HCT116 (cell line): ENCODE results near the gene CELF1. TPM values are rescaled to one million over a fixed set of nuclear protein-coding genes. Genes with fewer than 3 reads are reported as not detected.

Experiments used
- ATAC-seq: fragments of 200-7000 bp; cut with Tn5 transposase; 2 replicates; pipeline ENCODE4 v1.9.1; 2020; ENCODE audit warnings: mild to moderate bottlenecking, moderate library complexity
- BruUV-seq: library from RNA; stranded (reverse); fragments of 400-500 nt; replicated peaks from 2 replicates; lab custom pipeline; 2021; lab: Mats Ljungman, UMichigan
- CTCF ChIA-PET: fragments of 300-600 bp; sonication (Branson Sonifier 250); formaldehyde crosslinking; loops from one replicate; lab custom pipeline; 2021; ENCODE audit warnings: antibody characterized with exemption; lab: Charles Lee
- POLR2A ChIA-PET: fragments of 300-600, 350-600 bp; sonication (Branson Sonifier 250); formaldehyde crosslinking; loops from one replicate; lab custom pipeline; 2021; ENCODE audit warnings: antibody characterized with exemption; lab: Charles Lee
- RAD21 ChIA-PET, 2 experiments: fragments of 300-600 bp; sonication (Branson Sonifier 250); formaldehyde crosslinking; loops; one replicate each; lab custom pipeline; 2023; ENCODE audit warnings: low total read pairs in 2 of 2; ENCODE audit not compliant: uncharacterized antibody in 2 of 2, unreplicated experiment in 2 of 2, low non-redundant PET in 1 of 2; lab: Charles Lee
- DNase-seq: peaks from one replicate; pipeline ENCODE4 v3.0.0-alpha.2; 2010; ENCODE audit warnings: low read depth, low spot score
- H2AFZ ChIP-seq: fragments of 200-600 bp; shearing (Covaris generic), sonication (generic); 2 replicates; pipeline ENCODE4 v1.6.1; 2017; ENCODE audit warnings: low read depth, mixed run types, mixed read lengths, antibody characterized with exemption, low read length; ENCODE audit not compliant: poor library complexity, severe bottlenecking
- H3K27ac ChIP-seq: 2 replicates; pipeline ENCODE4 v1.5.1; 2012; ENCODE audit warnings: low read depth, low read length
- H3K27me3 ChIP-seq: fragments of 200-600 bp; sonication (generic); 2 replicates; pipeline ENCODE4 v1.6.1; 2016; ENCODE audit warnings: mixed run types, low read length, mixed read lengths; ENCODE audit not compliant: insufficient read depth
- H3K36me3 ChIP-seq, 2 experiments: fragments of 200-500 bp in 1 of 2; fragments of 200-600 bp in 1 of 2; sonication (Bioruptor generic) in 1 of 2; sonication (generic) in 1 of 2; 2 replicates each; pipeline versions ENCODE4 v1.5.1 to v1.6.1; 2014 to 2016; ENCODE audit warnings: low read length in 2 of 2, inconsistent platforms in 1 of 2, mixed read lengths in 1 of 2, mixed run types in 1 of 2; ENCODE audit not compliant: insufficient read depth in 2 of 2, control insufficient read depth in 1 of 2
- H3K4me1 ChIP-seq, 2 experiments: fragments of 200-600 bp in 1 of 2; sonication (generic) in 1 of 2; 2 replicates each; pipeline versions ENCODE4 v1.5.1 to v1.6.1; 2012 to 2017; ENCODE audit warnings: low read length in 2 of 2, inconsistent platforms in 1 of 2, mild to moderate bottlenecking in 1 of 2, mixed read lengths in 1 of 2, mixed run types in 1 of 2, moderate library complexity in 1 of 2; ENCODE audit not compliant: insufficient read depth in 2 of 2, control insufficient read depth in 1 of 2
- H3K4me2 ChIP-seq: fragments of 200-600 bp; sonication (generic); 2 replicates; pipeline ENCODE4 v1.6.1; 2017; ENCODE audit warnings: mixed run types, low read length, mixed read lengths
- H3K4me3 ChIP-seq, 2 experiments: fragments of 200-600 bp in 1 of 2; sonication (generic) in 1 of 2; replicated peaks in 1 of 2; 2 replicates each; pipeline ENCODE4 v1.5.1; 2011 to 2016; ENCODE audit warnings: low read length in 2 of 2, control low read depth in 1 of 2, low read depth in 1 of 2, mild to moderate bottlenecking in 1 of 2, mixed read lengths in 1 of 2, mixed run types in 1 of 2
- H3K79me2 ChIP-seq: fragments of 200-600 bp; sonication (generic); 2 replicates; pipeline ENCODE4 v1.6.1; 2017; ENCODE audit warnings: mild to moderate bottlenecking, mixed run types, low read length, moderate library complexity, mixed read lengths; ENCODE audit not compliant: insufficient read depth
- H3K9ac ChIP-seq: fragments of 200-600 bp; sonication (generic); 2 replicates; pipeline ENCODE4 v1.6.1; 2016; ENCODE audit warnings: low read length, mixed read lengths
- H3K9me2 ChIP-seq: fragments of 200-600 bp; sonication (generic), shearing (Covaris generic); 2 replicates; pipeline ENCODE4 v1.6.1; 2017; ENCODE audit warnings: mixed run types, mild to moderate bottlenecking, moderate library complexity; ENCODE audit not compliant: insufficient read depth
- H3K9me3 ChIP-seq, 2 experiments: fragments of 200-500 bp in 1 of 2; fragments of 200-600 bp in 1 of 2; sonication (Bioruptor generic) in 1 of 2; sonication (generic) in 1 of 2; 2 replicates each; pipeline ENCODE4 v1.6.1; 2014 to 2017; ENCODE audit warnings: low read length in 2 of 2, mixed read lengths in 2 of 2, inconsistent platforms in 1 of 2, low read depth in 1 of 2, mild to moderate bottlenecking in 1 of 2, mixed run types in 1 of 2, moderate library complexity in 1 of 2; ENCODE audit not compliant: control insufficient read depth in 1 of 2, insufficient read depth in 1 of 2
- H4K20me1 ChIP-seq: fragments of 200-600 bp; sonication (generic), shearing (Covaris generic); 2 replicates; pipeline ENCODE4 v1.6.1; 2017; ENCODE audit warnings: mixed run types, mild to moderate bottlenecking, moderate library complexity; ENCODE audit not compliant: insufficient read depth
- CEBPB ChIP-seq: IDR thresholded peaks from 2 replicates; pipeline ENCODE4 v1.6.1; 2012; ENCODE audit warnings: low read depth
- EGR1 ChIP-seq: IDR thresholded peaks from 2 replicates; pipeline ENCODE4 v1.6.1; 2012; ENCODE audit warnings: low read depth
- ELF1 ChIP-seq: IDR thresholded peaks from 2 replicates; pipeline ENCODE4 v1.6.1; 2012; ENCODE audit warnings: low read depth, borderline replicate concordance
- EZH2 ChIP-seq: fragments of 200-600 bp; sonication (generic); IDR thresholded peaks from 2 replicates; pipeline ENCODE4 v1.6.1; 2017; ENCODE audit warnings: antibody characterized with exemption, mixed run types
- EZH2phosphoT487 ChIP-seq: fragments of 200-600 bp; IDR thresholded peaks from 2 replicates; pipeline ENCODE4 v1.6.1; 2018; ENCODE audit warnings: antibody characterized with exemption, borderline replicate concordance
- FOSL1 ChIP-seq: IDR thresholded peaks from 2 replicates; pipeline ENCODE4 v1.6.1; 2012; ENCODE audit warnings: low read depth
- JUND ChIP-seq: IDR thresholded peaks from 2 replicates; pipeline ENCODE4 v1.6.1; 2012
- POLR2A ChIP-seq: IDR thresholded peaks from 2 replicates; pipeline ENCODE4 v1.7.0; 2011; ENCODE audit warnings: borderline replicate concordance; ENCODE audit not compliant: insufficient read depth, insufficient read length; ENCODE audit errors: extremely low read depth
- POLR2AphosphoS5 ChIP-seq: IDR thresholded peaks from 2 replicates; pipeline ENCODE4 v1.6.1; 2011; ENCODE audit warnings: mild to moderate bottlenecking, low read depth, low read length, moderate library complexity
- RAD21 ChIP-seq: IDR thresholded peaks from 2 replicates; pipeline ENCODE4 v1.6.1; 2012; ENCODE audit warnings: low read depth, mild to moderate bottlenecking
- SIN3A ChIP-seq: IDR thresholded peaks from 2 replicates; pipeline ENCODE4 v1.6.1; 2012; ENCODE audit warnings: low read depth
- SP1 ChIP-seq: IDR thresholded peaks from 2 replicates; pipeline ENCODE4 v1.6.1; 2012; ENCODE audit warnings: low read depth
- SRF ChIP-seq: IDR thresholded peaks from 2 replicates; pipeline ENCODE4 v1.6.1; 2012; ENCODE audit warnings: low read depth
- YY1 ChIP-seq: IDR thresholded peaks from 2 replicates; pipeline ENCODE4 v1.6.1; 2011; ENCODE audit warnings: low read length, low read depth, moderate library complexity, mild to moderate bottlenecking; ENCODE audit not compliant: insufficient replicate concordance; ENCODE audit errors: extremely low read depth
- ZFX ChIP-seq: fragments of 450-650 bp; IDR thresholded peaks from 2 replicates; pipeline ENCODE4 v1.6.1; 2017
- intact Hi-C: fragments of 100-400 bp; cut with micrococcal nuclease; formaldehyde crosslinking; loops from 2 replicates; pipeline ENCODE4 v1.10.0; 2022
- total RNA-seq: library from RNA; stranded (reverse); gene quantifications from one replicate; pipeline ENCODE4 v1.2.1, GENCODE V29; 2021; ENCODE audit not compliant: unreplicated experiment
- TF ChIP-seq, protein P1 (sequence below): IDR thresholded peaks from 2 replicates; pipeline ENCODE4 v1.6.1; 2012
- TF ChIP-seq, protein P2 (sequence below): IDR thresholded peaks from 2 replicates; pipeline ENCODE4 v1.6.1; 2011; ENCODE audit warnings: mild to moderate bottlenecking, low read length, moderate library complexity; ENCODE audit not compliant: insufficient replicate concordance; ENCODE audit errors: extremely low read depth
- TF ChIP-seq, protein P3 (sequence below): IDR thresholded peaks from 2 replicates; pipeline ENCODE4 v1.6.1; 2012

The CELF1 gene
- total RNA-seq, 1 experiment from 2014 or later: 133 TPM

DNA sequence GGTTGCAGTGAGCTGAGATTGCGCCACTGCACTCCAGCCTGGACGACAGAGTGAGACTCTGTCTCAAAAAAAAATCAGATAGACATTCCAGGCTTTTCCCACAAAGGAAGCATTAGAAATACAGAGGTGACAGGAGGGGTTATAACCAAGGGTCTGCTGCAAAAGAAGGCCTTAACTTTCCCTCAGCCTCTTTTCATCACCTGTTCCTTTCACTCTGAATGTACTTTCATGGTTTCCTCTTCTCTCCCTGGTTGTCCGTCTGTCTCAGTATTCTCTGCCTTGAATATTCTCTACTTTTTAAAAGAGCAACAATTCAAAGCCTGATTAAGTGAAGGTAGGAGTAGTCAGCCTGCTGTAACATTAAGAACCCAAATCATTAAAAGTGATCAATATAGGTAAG, 50.2 kb downstream of the CELF1 start:
- no peaks in the 10 kb centered on the region for H3K9me2 ChIP-seq
- RAD21 ChIA-PET: no interaction called here
- no peak overlapping the region for H3K9ac ChIP-seq
- no peak for DNase-seq
- no peak for ATAC-seq
- CTCF ChIA-PET: no interaction called here
- TF ChIP-seq EZH2 (no peak), SP1 (no peak)
- H3K4me2 ChIP-seq: no peak overlapping the region
- BruUV-seq: no TSS peak
- H3K36me3 ChIP-seq: no peaks in the 10 kb centered on the region; a peak in 1 of 4 replicates
- intact Hi-C loops: no loop called here
- no peak overlapping the region for H3K27ac ChIP-seq
- POLR2A ChIA-PET: no interaction called here
- no peaks in the 10 kb centered on the region for H3K9me3 ChIP-seq
- H3K4me1 ChIP-seq: no peaks in the 10 kb centered on the region
- peaks cover 25% of the 10 kb centered on the region for H4K20me1 ChIP-seq
- H3K4me3 ChIP-seq: no peak overlapping the region
- no peak overlapping the region for H2AFZ ChIP-seq
- H3K79me2 ChIP-seq: peaks cover 99% of the 10 kb centered on the region
- no peaks in the 10 kb centered on the region for H3K27me3 ChIP-seq

DNA sequence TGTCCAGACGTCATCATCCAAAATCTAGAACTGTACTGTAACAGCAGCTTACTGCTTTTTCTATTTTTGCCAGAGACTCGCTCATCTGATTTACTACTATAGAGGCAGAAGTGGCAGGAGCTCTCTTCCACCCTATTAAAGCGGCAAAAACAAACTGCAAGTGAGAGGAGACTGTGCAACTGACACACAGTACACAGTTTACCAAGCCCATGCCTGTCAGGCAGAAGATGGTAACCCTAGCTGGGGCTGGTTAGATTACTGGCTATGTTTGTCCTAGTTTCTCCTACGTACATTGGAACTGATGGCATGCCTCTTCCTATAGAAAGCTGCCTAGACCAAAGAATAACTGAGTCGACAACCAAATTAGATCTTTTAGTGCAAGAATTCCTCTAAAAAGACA, 51.8 kb downstream of the CELF1 start:
- no peaks in the 10 kb centered on the region for H3K4me1 ChIP-seq
- peaks cover 23% of the 10 kb centered on the region; the same call in 1 of the 2 replicates for H4K20me1 ChIP-seq
- intact Hi-C loops: no loop called here
- no peaks in the 10 kb centered on the region for H3K9me3 ChIP-seq
- ATAC-seq (no peak), DNase-seq (no peak)
- RAD21 ChIA-PET: no interaction called here
- no peak overlapping the region for H2AFZ ChIP-seq
- no TSS peak for BruUV-seq
- H3K9ac ChIP-seq: no peak overlapping the region
- H3K79me2 ChIP-seq: peaks cover 99% of the 10 kb centered on the region
- POLR2A ChIA-PET: no interaction called here
- CTCF ChIA-PET: interaction anchor here (0.9 kb wide), 1 partner anchor 52 kb away, joined by 3 read pairs; the partner anchor contains the start of gene CELF1
- no peak overlapping the region for H3K4me3 ChIP-seq
- H3K9me2 ChIP-seq: no peaks in the 10 kb centered on the region
- H3K36me3 ChIP-seq: no peaks in the 10 kb centered on the region; a peak in 2 of 4 replicates
- no peak overlapping the region for H3K4me2 ChIP-seq
- H3K27ac ChIP-seq: no peak overlapping the region
- no peaks in the 10 kb centered on the region for H3K27me3 ChIP-seq
- no peak for TF ChIP-seq EZH2phosphoT487
- TF ChIP-seq, protein P1, sequence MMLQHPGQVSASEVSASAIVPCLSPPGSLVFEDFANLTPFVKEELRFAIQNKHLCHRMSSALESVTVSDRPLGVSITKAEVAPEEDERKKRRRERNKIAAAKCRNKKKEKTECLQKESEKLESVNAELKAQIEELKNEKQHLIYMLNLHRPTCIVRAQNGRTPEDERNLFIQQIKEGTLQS: no peak
- TF ChIP-seq POLR2A: no peak
- TF ChIP-seq RAD21: no peak
- TF ChIP-seq POLR2AphosphoS5: no peak
- no peak for TF ChIP-seq FOSL1
- TF ChIP-seq SP1: no peak
- no peak for TF ChIP-seq ZFX
- no peak for TF ChIP-seq CEBPB
- TF ChIP-seq EZH2: no peak
- TF ChIP-seq, protein P2, sequence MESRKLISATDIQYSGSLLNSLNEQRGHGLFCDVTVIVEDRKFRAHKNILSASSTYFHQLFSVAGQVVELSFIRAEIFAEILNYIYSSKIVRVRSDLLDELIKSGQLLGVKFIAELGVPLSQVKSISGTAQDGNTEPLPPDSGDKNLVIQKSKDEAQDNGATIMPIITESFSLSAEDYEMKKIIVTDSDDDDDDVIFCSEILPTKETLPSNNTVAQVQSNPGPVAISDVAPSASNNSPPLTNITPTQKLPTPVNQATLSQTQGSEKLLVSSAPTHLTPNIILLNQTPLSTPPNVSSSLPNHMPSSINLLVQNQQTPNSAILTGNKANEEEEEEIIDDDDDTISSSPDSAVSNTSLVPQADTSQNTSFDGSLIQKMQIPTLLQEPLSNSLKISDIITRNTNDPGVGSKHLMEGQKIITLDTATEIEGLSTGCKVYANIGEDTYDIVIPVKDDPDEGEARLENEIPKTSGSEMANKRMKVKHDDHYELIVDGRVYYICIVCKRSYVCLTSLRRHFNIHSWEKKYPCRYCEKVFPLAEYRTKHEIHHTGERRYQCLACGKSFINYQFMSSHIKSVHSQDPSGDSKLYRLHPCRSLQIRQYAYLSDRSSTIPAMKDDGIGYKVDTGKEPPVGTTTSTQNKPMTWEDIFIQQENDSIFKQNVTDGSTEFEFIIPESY: no peak
- TF ChIP-seq EGR1: no peak
- TF ChIP-seq, protein P3, sequence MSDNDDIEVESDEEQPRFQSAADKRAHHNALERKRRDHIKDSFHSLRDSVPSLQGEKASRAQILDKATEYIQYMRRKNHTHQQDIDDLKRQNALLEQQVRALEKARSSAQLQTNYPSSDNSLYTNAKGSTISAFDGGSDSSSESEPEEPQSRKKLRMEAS: no peak
- no peak for TF ChIP-seq SRF
- no peak for TF ChIP-seq ELF1
- no peak for TF ChIP-seq SIN3A
- no peak for TF ChIP-seq YY1
- no peak for TF ChIP-seq JUND
